ENCODE measurements around the gene NTM.

DNA sequence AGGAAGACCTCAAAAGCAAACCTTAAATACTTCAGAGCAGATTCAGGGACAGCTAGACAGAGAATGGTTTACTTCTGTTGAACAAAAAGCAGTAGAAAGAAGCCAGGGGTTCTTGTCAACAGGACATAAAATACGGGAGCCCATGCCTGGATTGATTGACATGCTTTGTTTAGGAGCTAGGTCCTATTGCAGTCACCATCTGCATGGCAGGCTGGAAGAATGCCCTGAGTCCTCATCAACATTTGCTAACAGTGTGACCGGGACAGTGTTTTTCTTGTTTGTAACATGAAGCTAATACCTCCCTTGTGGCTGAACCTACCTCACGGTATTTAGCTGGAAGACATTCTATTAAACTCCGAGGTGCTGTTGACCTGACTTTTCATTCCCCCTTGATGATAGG lies 225.4 kb downstream of the NTM start:
- no peak for TF ChIP-seq POLR2A (IDR thresholded peaks at IDR 0.05; ENCODE audit: low read depth, low read length)
- TF ChIP-seq POLR2AphosphoS5 (IDR thresholded peaks at IDR 0.05; ENCODE audit: low read depth, low read length): no peak
- no peak for TF ChIP-seq TAF1 (IDR thresholded peaks at IDR 0.05; ENCODE audit: low read depth, low read length)
- TF ChIP-seq POU2F2 (IDR thresholded peaks at IDR 0.05; ENCODE audit: low read depth, low read length): no peak
- TF ChIP-seq PAX5 (IDR thresholded peaks at IDR 0.05; ENCODE audit: insufficient read depth, low read length, severe bottlenecking): no peak
- no peak for TF ChIP-seq SPI1 (IDR thresholded peaks at IDR 0.05; ENCODE audit: low read depth, low read length)

Data from GM12891 (cell line).